Right lobe of liver (tissue), 6 donors: ENCODE data around the gene AGR2. TPM values are rescaled to one million over a fixed set of nuclear protein-coding genes. Genes with fewer than 3 reads are reported as not detected.

Experiments
- ATAC-seq, 4 donors: fragments of 200-7000 bp; cut with Tn5 transposase; one replicate each; pipeline ENCODE4 v1.9.1; 2020; ENCODE audit warnings: mild to moderate bottlenecking in 4 of 4, moderate library complexity in 4 of 4
- DNase-seq, 3 donors: peaks; one replicate each; pipeline ENCODE4 v3.0.0-alpha.2; 2020
- H3K27ac ChIP-seq, 3 donors: fragments of 200-600 bp; one replicate each; pipeline ENCODE4 v1.8.0; 2022
- H3K27me3 ChIP-seq, 2 donors: fragments of 200-600 bp; one replicate each; pipeline ENCODE4 v1.8.0; 2022
- H3K36me3 ChIP-seq, 4 donors: fragments of 200-600 bp; sonication (generic) in 1 of 4; one replicate each; pipeline versions ENCODE4 v1.5.1 to v1.8.0; 2017 to 2022; ENCODE audit warnings: control low read depth in 1 of 4
- H3K4me1 ChIP-seq, 4 donors: fragments of 200-600 bp; sonication (generic) in 1 of 4; one replicate each; pipeline versions ENCODE4 v1.5.1 to v1.8.0; 2017 to 2022; ENCODE audit warnings: control low read depth in 1 of 4
- H3K4me3 ChIP-seq, 3 donors: fragments of 200-600 bp; one replicate each; pipeline ENCODE4 v1.8.0; 2022
- H3K9me3 ChIP-seq, 4 donors: fragments of 200-600 bp; sonication (generic) in 1 of 4; one replicate each; pipeline versions ENCODE4 v1.5.1 to v1.8.0; 2017 to 2022; ENCODE audit warnings: control low read depth in 1 of 4
- CTCF ChIP-seq, 4 donors: fragments of 200-600 bp in 3 of 4; fragments of 450-650 bp in 1 of 4; IDR thresholded peaks; one replicate each; pipeline versions ENCODE4 v1.5.1 to v1.8.0; 2016 to 2022; ENCODE audit warnings: antibody characterized with exemption in 4 of 4, mild to moderate bottlenecking in 2 of 4
- POLR2A ChIP-seq: fragments of 450-650 bp; IDR thresholded peaks from one replicate; pipeline ENCODE4 v1.6.1; 2017; ENCODE audit warnings: antibody characterized with exemption, mild to moderate bottlenecking
- WGBS: methylation state at CpG from one replicate; pipeline ENCODE4 v1.1.6; 2018; ENCODE audit warnings: low coverage, low lambda C conversion rate; ENCODE audit not compliant: insufficient coverage; ENCODE audit errors: missing lambda C conversion rate; 5-methylcytosine and 5-hydroxymethylcytosine counted together
- intact Hi-C, 2 donors: fragments of 100-400 bp; cut with DNase I; formaldehyde crosslinking; loops; one replicate each; pipeline versions ENCODE4 v1.11.2 to v1.14.1; 2022
- total RNA-seq, 6 experiments: library from RNA; depleted of rRNA in 2 of 6; stranded (reverse); fragments of >200 nt in 2 of 6; fragmentation: NEBNext Ultra II Directional in 3 of 6; extraction: Animal tissue kit (Norgen Biotek cat#: 25700) in 3 of 6; gene quantifications; one replicate each; pipeline versions ENCODE4 v1.1.0 to v1.2.4, GENCODE V29; 2016 to 2023
- donor health status: DM: no; HTN: yes; CAD: no.
- donor health status: DM: no; HTN: no; CAD: no.
- donor health status: DM: no; HTN: no; CAD: no.
- donor health status: DM: no; HTN: yes; CAD: no.
- donor health status: DM: no; HTN: yes; CAD: no.

Gene AGR2
- total RNA-seq, 6 experiments from 2014 or later, result 0.15 to 0.43 (median 0.33) TPM; not detected in 2

- TF ChIP-seq CTCF (IDR thresholded peaks at IDR 0.05) (no peak), POLR2A (no peak)
- WGBS, result 53% methylated on average over 1 of the region's 4 CpGs
- H3K27ac ChIP-seq, result no peak overlapping the region
Observed at GRCh38 chr7:16841681-16842080, 36.9 kb upstream of the AGR2 start.

GRCh38 chr7:16840094-16840493 lies 35.3 kb upstream of the AGR2 start:
- H3K9me3 ChIP-seq, result no peaks in the 10 kb centered on the region
- WGBS, result 83% methylated on average over 4 of the region's 6 CpGs
- no peak for DNase-seq
- no peak overlapping the region for H3K27ac ChIP-seq
- ATAC-seq, result no peak
- no peaks in the 10 kb centered on the region for H3K36me3 ChIP-seq
- no peak for TF ChIP-seq CTCF (IDR thresholded peaks at IDR 0.05)
- no peak for TF ChIP-seq POLR2A
- H3K27me3 ChIP-seq, result no peaks in the 10 kb centered on the region
- no peak overlapping the region for H3K4me3 ChIP-seq
- intact Hi-C loops, result no loop called here
- no peaks in the 10 kb centered on the region for H3K4me1 ChIP-seq

More at GRCh38 chr7:16841681-16842080, 36.9 kb upstream of the AGR2 start:
- H3K9me3 ChIP-seq, result no peaks in the 10 kb centered on the region
- no peaks in the 10 kb centered on the region for H3K27me3 ChIP-seq
- H3K4me1 ChIP-seq, result no peaks in the 10 kb centered on the region
- ATAC-seq (no peak), DNase-seq (no peak)
- intact Hi-C loops, result no loop called here
- H3K36me3 ChIP-seq, result no peaks in the 10 kb centered on the region
- no peak overlapping the region for H3K4me3 ChIP-seq

DNA sequence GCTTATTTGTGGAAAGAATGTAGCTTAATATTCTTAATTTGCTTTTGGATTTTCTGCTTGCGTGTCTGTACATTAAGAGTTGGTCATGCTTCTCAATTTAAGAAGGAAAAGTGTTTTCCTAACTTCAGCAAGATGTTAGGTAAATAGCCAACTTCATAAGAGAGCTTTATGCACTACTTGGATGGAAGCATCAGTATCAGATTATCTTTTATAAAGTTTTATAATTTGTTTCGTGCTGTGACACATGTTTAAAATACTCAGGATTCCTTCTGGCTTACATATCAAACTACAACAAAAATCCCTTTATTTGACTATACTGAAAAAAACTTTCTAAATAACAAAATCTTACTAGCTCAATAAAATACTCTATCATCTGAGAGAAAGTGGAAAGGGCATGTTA lies 34.8 kb upstream of the AGR2 start:
- ATAC-seq (no peak), DNase-seq (no peak)
- 80% methylated on average over 2 of the region's 2 CpGs for WGBS
- intact Hi-C loops, result no loop called here
- Histone ChIP-seq H3K9me3 (no peaks in the 10 kb centered on the region), H3K4me3 (no peak overlapping the region), H3K4me1 (no peaks in the 10 kb centered on the region), H3K36me3 (no peaks in the 10 kb centered on the region), H3K27me3 (no peaks in the 10 kb centered on the region), H3K27ac (no peak overlapping the region)
- TF ChIP-seq CTCF (IDR thresholded peaks at IDR 0.05), result no peak
- TF ChIP-seq POLR2A, result no peak

- H3K27ac ChIP-seq, result no peak overlapping the region
- no peak for DNase-seq
- H3K9me3 ChIP-seq, result no peaks in the 10 kb centered on the region
- ATAC-seq, result no peak
- no peak for TF ChIP-seq CTCF (IDR thresholded peaks at IDR 0.05)
- no peak for TF ChIP-seq POLR2A
- H3K36me3 ChIP-seq, result no peaks in the 10 kb centered on the region
- 14% methylated on average over 1 of the region's 1 CpG for WGBS
- no peak overlapping the region for H3K4me3 ChIP-seq
- intact Hi-C loops, result no loop called here
- H3K27me3 ChIP-seq, result no peaks in the 10 kb centered on the region
- no peaks in the 10 kb centered on the region for H3K4me1 ChIP-seq
Observed at GRCh38 chr7:16838891-16839290, 34.1 kb upstream of the AGR2 start.

GRCh38 chr7:16838386-16838785 lies 33.6 kb upstream of the AGR2 start:
- Histone ChIP-seq H3K27me3 (no peaks in the 10 kb centered on the region), H3K4me3 (no peak overlapping the region), H3K27ac (no peak overlapping the region), H3K36me3 (no peaks in the 10 kb centered on the region), H3K4me1 (no peaks in the 10 kb centered on the region), H3K9me3 (no peaks in the 10 kb centered on the region)
- DNase-seq, result no peak
- ATAC-seq, result no peak
- 62% methylated on average over 3 of the region's 3 CpGs for WGBS
- intact Hi-C loops, result no loop called here
- TF ChIP-seq POLR2A (no peak), CTCF (IDR thresholded peaks at IDR 0.05) (no peak)
